Measurements from ENCODE around the gene HSPD1. TPM values are rescaled to one million over a fixed set of nuclear protein-coding genes. Genes with fewer than 3 reads are reported as not detected.
A peak's percentile ranks its signal among the peaks of the same experiment; 100 is the strongest.
"Not testable (repeated sequence)": the region's sequence is repeated elsewhere in the genome, so short reads cannot be mapped to it uniquely, and the experiment has no call there.

HSPD1 gene
- total RNA-seq, 2 donors from 2014 or later = 635 to 720 TPM

DNA sequence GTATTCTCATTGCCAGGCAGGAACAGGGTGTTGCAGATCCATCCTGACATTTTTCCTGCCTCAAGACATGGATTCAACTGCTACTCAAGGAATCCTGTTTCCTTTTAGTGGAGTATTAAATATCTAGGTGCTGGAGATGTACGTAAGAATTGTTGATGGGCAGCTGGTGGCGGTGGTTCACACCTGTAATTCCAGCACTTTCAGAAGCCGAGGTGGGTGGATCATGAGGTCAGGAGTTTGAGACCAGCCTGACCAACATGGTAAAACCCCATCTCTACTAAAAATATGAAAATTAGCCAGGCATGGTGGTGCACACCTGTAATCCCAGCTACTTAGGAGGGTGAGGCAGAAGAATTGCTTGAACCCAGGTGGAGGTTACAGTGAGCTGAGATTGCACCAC lies 15.4 kb downstream of the HSPD1 start:
- H3K36me3 Mint-ChIP-seq (ENCODE audit: insufficient read depth in 2 of 2) = peaks cover 30 to 48% of the 10 kb centered on the region in 2 donors
- not testable (repeated sequence) for H3K27me3 Mint-ChIP-seq (ENCODE audit: low read depth); H3K4me1 Mint-ChIP-seq (ENCODE audit: low read depth); H3K27ac Mint-ChIP-seq; ATAC-seq (replicated peaks in 1 of 2); H3K9me3 Mint-ChIP-seq; DNase-seq; H3K4me3 Mint-ChIP-seq

DNA sequence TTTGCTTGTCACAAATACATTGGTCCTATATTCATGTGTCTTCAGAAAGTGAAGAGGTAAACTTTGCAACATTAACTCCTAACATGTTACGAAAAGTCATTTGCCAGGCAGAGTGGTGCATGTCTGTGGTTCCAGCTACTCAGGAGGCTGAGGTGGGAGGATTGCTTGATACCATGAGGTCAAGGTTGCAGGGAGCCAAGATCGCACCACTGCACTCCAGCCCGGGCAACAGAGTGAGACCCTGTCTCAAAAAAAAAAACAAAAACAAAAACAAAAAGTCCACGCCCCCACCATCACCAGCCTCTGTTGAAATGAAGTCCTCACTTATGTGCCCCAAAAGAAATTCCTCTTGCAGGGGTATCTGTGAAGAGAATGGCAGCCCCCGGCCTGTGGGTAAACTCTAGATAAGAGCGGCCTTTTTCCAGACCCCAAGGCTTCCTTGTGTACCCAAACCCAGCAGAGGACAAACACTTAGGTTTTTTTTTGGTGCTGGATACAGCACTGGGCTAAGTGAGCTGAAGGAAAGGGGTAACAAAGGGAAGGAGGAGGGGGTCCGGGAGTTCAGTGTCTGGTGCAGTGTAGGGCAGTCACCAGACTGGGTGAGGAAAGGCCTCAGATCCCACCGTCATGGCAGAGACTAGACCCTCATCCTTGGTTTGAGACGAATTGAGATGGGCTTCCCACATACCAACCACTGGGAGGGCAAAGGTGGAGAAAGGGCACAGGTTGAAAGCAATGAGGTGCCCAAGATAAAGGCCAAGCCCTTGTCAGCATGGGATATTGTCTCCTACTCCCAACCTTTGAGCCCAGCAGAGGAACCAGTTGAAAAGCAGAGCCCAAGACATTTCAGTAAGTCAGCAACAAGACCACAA lies 19.2 kb downstream of the HSPD1 start:
- ATAC-seq (replicated peaks in 1 of 2) (peak; percentile 12 to 21), DNase-seq (no peak)
- Mint-ChIP-seq H3K4me1 (ENCODE audit: low read depth) (no peaks in the 10 kb centered on the region), H3K4me3 (no peak overlapping the region), H3K27ac (peak overlapping the region; percentile 20), H3K9me3 (peaks cover 3% of the 10 kb centered on the region in 2 donors), H3K36me3 (ENCODE audit: insufficient read depth in 2 of 2) (peaks cover 18 to 31% of the 10 kb centered on the region in 2 donors), H3K27me3 (ENCODE audit: low read depth) (no peaks in the 10 kb centered on the region)

DNA sequence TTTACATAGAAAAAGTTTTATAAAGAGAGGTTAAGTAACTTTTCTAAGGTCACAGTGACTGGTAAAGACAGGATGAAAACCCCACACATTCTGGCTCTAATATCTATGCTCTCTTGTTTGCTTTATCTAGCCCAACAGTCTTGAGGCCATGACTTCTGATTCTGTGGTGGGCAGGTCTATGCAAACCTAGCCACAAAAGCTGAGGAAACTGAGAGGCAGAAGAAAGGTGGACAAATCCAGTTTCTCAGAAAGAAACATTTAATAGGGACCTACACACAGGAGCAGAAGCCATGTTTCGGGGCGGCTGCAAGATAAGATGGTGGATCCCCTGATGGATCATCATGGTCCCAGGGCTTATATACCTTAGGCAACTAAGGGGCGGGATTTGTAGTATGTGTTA lies 21.8 kb downstream of the HSPD1 start:
- no peak for DNase-seq
- no peaks in the 10 kb centered on the region for H3K9me3 Mint-ChIP-seq
- no peak overlapping the region for H3K4me3 Mint-ChIP-seq
- ATAC-seq (replicated peaks in 1 of 2) = no peak
- H3K4me1 Mint-ChIP-seq (ENCODE audit: low read depth) = no peaks in the 10 kb centered on the region
- peaks cover 10 to 18% of the 10 kb centered on the region in 2 donors for H3K36me3 Mint-ChIP-seq (ENCODE audit: insufficient read depth in 2 of 2)
- H3K27ac Mint-ChIP-seq = peak overlapping the region; percentile 32
- H3K27me3 Mint-ChIP-seq (ENCODE audit: low read depth) = no peaks in the 10 kb centered on the region

DNA sequence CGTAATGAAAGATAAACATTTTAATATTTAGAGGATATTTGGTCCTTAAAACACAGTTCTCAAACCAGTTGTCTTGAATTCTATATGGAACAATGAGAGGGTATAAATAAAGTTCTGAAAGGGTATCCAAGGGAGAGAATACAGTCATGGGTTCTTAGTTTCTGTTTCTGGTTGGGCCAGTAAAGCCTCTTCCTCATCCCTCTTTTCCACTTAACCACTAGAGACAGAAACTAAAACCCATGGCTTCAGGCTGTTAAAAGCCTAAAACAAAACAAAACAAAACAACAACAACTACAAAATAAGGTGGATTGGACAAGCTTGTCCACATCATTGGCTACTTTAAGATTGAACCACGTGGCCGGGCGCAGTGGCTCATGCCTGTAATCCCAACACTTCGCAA lies 27.5 kb downstream of the HSPD1 start:
- H3K27me3 Mint-ChIP-seq (ENCODE audit: low read depth) = no peaks in the 10 kb centered on the region
- peak overlapping the region; percentile 82 for H3K27ac Mint-ChIP-seq
- DNase-seq (no peak), ATAC-seq (replicated peaks in 1 of 2) (no peak)
- peaks cover 4 to 10% of the 10 kb centered on the region in 2 donors for H3K36me3 Mint-ChIP-seq (ENCODE audit: insufficient read depth in 2 of 2)
- no peaks in the 10 kb centered on the region for H3K9me3 Mint-ChIP-seq
- no peak overlapping the region for H3K4me3 Mint-ChIP-seq
- H3K4me1 Mint-ChIP-seq (ENCODE audit: low read depth) = no peaks in the 10 kb centered on the region

DNA sequence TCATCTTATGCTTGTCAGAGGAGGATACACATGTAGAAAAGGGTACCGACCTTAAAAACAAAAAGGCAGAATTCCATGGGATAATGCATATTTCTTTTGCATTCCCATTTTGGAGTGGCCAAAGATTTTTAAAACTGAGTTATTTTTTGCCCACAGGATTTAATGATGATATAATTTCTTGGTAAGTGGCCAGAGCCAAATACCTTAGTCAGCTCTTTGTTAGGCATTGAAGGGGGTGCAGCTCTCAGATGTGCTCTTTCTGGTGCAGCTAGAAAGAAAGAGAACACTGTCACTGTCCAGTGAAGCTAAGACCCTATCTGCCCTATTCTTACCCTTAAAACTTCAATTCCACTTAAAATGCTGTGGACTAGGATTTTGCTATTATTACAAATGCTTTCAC lies 35.5 kb downstream of the HSPD1 start:
- peak overlapping the region; percentile 77 for H3K27ac Mint-ChIP-seq
- H3K36me3 Mint-ChIP-seq (ENCODE audit: insufficient read depth in 2 of 2) = peaks cover 3 to 11% of the 10 kb centered on the region in 2 donors
- H3K9me3 Mint-ChIP-seq = no peaks in the 10 kb centered on the region
- H3K27me3 Mint-ChIP-seq (ENCODE audit: low read depth) = no peaks in the 10 kb centered on the region
- DNase-seq = no peak
- ATAC-seq (replicated peaks in 1 of 2) = no peak
- no peak overlapping the region for H3K4me3 Mint-ChIP-seq
- peaks cover 1% of the 10 kb centered on the region for H3K4me1 Mint-ChIP-seq (ENCODE audit: low read depth)

DNA sequence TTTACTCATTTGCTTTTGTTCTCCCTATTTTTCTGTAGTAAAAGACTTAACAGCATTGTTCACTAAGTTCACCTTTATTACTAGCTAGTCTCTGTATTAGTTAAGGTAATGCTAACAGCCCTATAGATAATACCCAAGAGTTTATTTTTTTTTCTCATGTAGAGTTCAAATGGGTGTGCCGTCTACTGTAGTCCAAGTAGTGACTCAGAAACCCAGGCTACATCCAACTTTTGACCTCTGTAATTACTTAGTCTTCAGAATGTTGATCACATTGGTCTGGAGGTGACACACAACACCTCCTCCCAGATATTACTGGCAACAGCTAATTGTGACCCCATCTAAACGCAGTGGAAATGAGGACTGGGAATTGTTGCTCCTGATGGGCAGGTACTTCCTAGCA lies 38.6 kb downstream of the HSPD1 start:
- H3K36me3 Mint-ChIP-seq (ENCODE audit: insufficient read depth in 2 of 2) = peaks cover 0 to 9% of the 10 kb centered on the region in 2 donors
- no peaks in the 10 kb centered on the region for H3K27me3 Mint-ChIP-seq (ENCODE audit: low read depth)
- peaks cover 23% of the 10 kb centered on the region for H3K4me1 Mint-ChIP-seq (ENCODE audit: low read depth)
- H3K27ac Mint-ChIP-seq = peak overlapping the region; percentile 30
- no peak overlapping the region for H3K4me3 Mint-ChIP-seq
- H3K9me3 Mint-ChIP-seq = no peaks in the 10 kb centered on the region
- ATAC-seq (replicated peaks in 1 of 2) (no peak), DNase-seq (no peak)

DNA sequence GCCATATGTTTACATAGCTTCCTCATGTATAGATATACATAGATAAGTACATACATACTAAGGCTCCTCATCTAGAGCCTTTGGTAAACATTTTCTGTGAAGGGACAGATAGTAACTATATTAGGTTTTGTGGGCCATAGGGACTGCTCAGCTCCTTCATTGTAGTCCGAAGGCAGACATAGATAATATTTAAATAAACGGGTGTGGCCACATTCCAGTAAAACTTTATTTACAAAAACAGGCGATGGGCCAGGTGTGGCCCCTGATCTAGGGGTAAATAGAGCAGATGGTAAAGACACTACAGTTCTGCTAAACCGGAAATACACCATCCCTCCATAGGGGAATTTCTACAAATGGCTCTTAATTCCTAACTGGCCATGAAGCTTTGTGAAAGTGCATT lies 39.0 kb downstream of the HSPD1 start:
- no peak overlapping the region for H3K4me3 Mint-ChIP-seq
- ATAC-seq (replicated peaks in 1 of 2) = no peak
- H3K27ac Mint-ChIP-seq = peak overlapping the region; percentile 30
- H3K27me3 Mint-ChIP-seq (ENCODE audit: low read depth) = no peaks in the 10 kb centered on the region
- H3K4me1 Mint-ChIP-seq (ENCODE audit: low read depth) = peaks cover 27% of the 10 kb centered on the region
- no peak for DNase-seq
- H3K36me3 Mint-ChIP-seq (ENCODE audit: insufficient read depth in 2 of 2) = peaks cover 3 to 11% of the 10 kb centered on the region in 2 donors
- H3K9me3 Mint-ChIP-seq = no peaks in the 10 kb centered on the region

DNA sequence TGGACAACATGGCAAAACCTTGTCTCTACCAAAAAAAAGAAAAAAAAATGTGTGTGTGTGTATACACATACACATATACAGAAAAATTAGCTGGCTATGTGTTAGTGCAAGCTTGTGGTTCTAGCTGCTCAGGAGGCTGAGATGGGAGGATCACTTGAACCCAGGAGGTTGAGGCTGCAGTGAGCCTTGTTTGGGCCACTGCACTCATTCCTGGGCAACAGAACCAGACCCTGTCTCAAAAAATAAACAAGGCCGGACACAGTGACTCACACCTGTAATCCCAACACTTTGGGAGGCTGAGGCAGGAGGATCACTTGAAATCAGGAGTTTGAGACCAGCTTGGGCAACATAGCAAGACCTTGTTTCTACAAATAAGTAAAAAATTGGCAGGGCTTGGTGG lies 44.2 kb downstream of the HSPD1 start:
- H3K36me3 Mint-ChIP-seq (ENCODE audit: insufficient read depth in 2 of 2) = peaks cover 10 to 14% of the 10 kb centered on the region in 2 donors
- peak overlapping the region; percentile 83 for H3K27ac Mint-ChIP-seq
- no peaks in the 10 kb centered on the region for H3K9me3 Mint-ChIP-seq
- H3K4me3 Mint-ChIP-seq = peak overlapping the region in 1 of 2 donors; percentile 95
- ATAC-seq (replicated peaks in 1 of 2) (no peak), DNase-seq (no peak)
- no peaks in the 10 kb centered on the region for H3K27me3 Mint-ChIP-seq (ENCODE audit: low read depth)
- peaks cover 58% of the 10 kb centered on the region for H3K4me1 Mint-ChIP-seq (ENCODE audit: low read depth)

DNA sequence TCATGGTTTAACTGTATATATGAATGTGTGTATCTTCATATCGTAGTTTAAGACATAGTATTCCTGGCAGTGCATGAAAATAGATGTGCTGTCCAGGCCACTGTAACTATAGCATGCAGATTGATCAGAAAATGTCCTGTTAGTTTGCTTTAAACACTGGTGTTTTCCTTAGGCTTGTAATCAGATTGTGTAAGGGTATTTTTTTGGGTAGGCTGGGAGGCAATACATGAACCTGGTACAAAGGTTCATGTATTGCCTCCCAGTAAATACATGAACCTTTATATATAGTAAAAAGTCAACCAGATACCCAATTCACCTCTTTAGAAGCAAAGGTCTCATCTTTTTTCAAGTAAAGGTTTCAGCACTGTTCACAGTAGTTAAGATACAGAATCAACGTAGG lies 44.7 kb downstream of the HSPD1 start:
- DNase-seq (no peak), ATAC-seq (replicated peaks in 1 of 2) (no peak)
- Mint-ChIP-seq H3K36me3 (ENCODE audit: insufficient read depth in 2 of 2) (peaks cover 10 to 14% of the 10 kb centered on the region in 2 donors), H3K4me3 (peak overlapping the region; percentile 95 to 96), H3K27me3 (ENCODE audit: low read depth) (no peaks in the 10 kb centered on the region), H3K9me3 (no peaks in the 10 kb centered on the region), H3K4me1 (ENCODE audit: low read depth) (peaks cover 58% of the 10 kb centered on the region), H3K27ac (peak overlapping the region; percentile 99)

DNA sequence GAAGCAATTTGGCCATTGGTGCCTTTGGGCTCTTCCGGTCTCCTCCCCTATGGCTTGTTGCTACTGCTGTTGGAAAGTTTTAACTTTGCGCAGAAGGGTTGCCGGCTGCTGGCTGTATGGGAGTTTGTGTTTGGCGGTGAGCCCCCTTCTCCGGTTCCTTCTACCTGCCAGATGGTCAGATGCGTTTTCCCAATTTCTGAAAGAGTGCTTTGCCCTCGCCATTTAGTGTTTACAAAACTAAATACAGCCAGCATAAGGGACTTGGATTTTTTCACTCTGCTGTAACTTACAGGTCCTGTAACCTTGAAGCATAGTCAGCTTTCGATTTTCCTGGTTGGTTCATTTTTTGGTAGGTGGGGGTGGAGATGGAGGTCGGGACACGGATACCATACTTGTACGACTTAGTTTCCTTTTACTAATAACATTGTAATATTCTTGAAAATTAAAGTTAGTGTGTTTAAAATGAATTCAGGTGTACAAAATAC lies 45.7 kb downstream of the HSPD1 start:
- Mint-ChIP-seq H3K4me1 (ENCODE audit: low read depth) (peaks cover 54% of the 10 kb centered on the region), H3K36me3 (ENCODE audit: insufficient read depth in 2 of 2) (peaks cover 10 to 11% of the 10 kb centered on the region in 2 donors), H3K27me3 (ENCODE audit: low read depth) (no peaks in the 10 kb centered on the region), H3K27ac (peak overlapping the region; percentile 99), H3K9me3 (no peaks in the 10 kb centered on the region), H3K4me3 (peak overlapping the region; percentile 95 to 96)
- ATAC-seq (replicated peaks in 1 of 2) (no peak), DNase-seq (no peak)

DNA sequence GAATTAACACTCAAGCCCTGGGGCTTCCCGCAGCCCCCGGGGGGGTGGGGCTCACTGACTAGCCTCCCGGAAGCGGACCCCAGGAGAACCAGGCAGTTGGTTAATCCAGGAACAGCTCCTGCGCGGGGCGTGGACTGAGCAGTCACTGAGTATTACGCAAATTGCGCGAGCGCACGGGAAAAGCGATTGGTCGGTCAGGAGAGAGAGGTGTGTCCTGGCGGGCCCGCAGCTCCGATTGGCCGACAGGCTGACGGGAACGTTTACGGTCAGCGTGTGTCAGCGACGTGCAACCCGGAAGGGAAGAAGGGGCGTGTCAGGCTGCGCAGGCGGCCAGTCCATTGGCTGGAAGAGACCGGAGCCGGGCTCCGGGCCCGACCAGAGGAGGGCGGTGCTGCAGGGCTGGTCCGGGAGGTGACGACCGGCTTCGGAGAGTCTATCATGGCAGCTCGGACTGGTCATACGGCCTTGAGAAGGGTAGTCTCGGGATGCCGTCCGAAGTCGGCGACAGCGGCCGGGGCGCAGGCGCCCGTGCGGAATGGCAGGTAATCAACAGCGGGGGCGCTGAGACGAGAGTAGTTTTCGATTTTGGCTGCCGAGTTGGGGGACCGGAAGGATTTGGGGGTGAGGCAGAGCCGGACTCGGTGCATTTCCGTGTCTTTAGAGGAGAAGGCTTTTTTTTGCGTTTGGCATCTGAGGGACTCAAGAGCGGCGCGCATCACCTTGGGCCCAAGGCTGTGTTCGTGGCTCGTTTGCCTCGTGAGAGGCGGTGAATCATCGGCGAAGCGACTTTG lies 46.3 kb downstream of the HSPD1 start, which contains the start of gene COQ10B:
Gene COQ10B (plus strand): TSS at position 430 of the 791 bp plus-strand sequence. CDS start 9 bp downstream, at position 439.
- H3K4me1 Mint-ChIP-seq (ENCODE audit: low read depth) = peaks cover 49% of the 10 kb centered on the region
- peak; percentile 93 for ATAC-seq (replicated peaks in 1 of 2)

DNA sequence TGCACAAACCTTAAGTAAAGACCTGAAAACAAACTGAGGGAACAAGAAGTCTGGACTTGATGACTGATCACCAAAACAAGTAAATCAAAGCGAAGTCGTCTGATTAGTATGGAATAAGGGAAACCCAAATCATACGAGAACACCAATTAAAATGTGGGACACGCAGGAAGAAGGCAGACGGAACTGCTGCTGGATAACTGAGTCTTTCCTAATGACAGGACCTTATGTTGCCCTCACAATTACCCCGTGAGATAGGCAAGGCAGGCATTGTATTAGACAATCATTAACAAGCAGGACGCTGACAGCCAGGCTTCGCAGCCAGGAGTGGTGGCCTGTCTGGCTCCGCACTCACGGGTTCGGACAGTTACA lies 46.9 kb downstream of the HSPD1 start:
- H3K27me3 Mint-ChIP-seq (ENCODE audit: low read depth) = no peaks in the 10 kb centered on the region
- peaks cover 46% of the 10 kb centered on the region for H3K4me1 Mint-ChIP-seq (ENCODE audit: low read depth)
- ATAC-seq (replicated peaks in 1 of 2) = no peak
- DNase-seq = no peak
- H3K9me3 Mint-ChIP-seq = no peaks in the 10 kb centered on the region
- H3K4me3 Mint-ChIP-seq = peak overlapping the region; percentile 95 to 96
- peak overlapping the region; percentile 99 for H3K27ac Mint-ChIP-seq
- peaks cover 10 to 11% of the 10 kb centered on the region in 2 donors for H3K36me3 Mint-ChIP-seq (ENCODE audit: insufficient read depth in 2 of 2)

More for the DNA sequence above, 46.3 kb downstream of the HSPD1 start, which contains the start of gene COQ10B:
- peak; percentile 98 to 99 for DNase-seq
- peak within 1 kb of the TSS; percentile 99 for H3K27ac Mint-ChIP-seq
- no peaks in the 10 kb centered on the region for H3K9me3 Mint-ChIP-seq
- H3K4me3 Mint-ChIP-seq = peak within 1 kb of the TSS; percentile 95 to 96
- peaks cover 10 to 11% of the 10 kb centered on the region in 2 donors for H3K36me3 Mint-ChIP-seq (ENCODE audit: insufficient read depth in 2 of 2)
- no peaks in the 10 kb centered on the region for H3K27me3 Mint-ChIP-seq (ENCODE audit: low read depth)

DNA sequence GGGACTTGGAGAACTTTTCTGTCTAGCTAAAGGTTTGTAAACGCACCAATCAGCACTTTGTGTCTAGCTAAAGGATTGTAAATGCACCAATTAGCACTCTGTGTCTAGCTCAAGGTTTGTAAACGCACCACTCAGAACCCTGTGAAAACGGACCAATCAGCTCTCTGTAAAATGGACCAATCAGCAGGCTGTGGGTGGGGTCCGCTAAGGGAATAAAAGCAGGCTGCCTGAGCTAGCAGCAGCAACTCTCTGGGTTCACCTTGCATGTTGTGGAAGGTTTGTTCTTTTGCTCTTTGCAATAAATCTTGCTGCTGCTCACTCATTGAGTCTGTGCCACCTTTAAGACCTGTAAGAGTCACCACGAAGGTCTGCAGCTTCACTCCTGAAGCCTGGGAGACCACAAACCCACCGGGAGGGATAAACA lies 48.7 kb downstream of the HSPD1 start:
- H3K4me3 Mint-ChIP-seq = peak overlapping the region in 1 of 2 donors; percentile 41
- DNase-seq = peak in 1 of 2 donors; percentile 10
- not testable (repeated sequence) for H3K27me3 Mint-ChIP-seq (ENCODE audit: low read depth); H3K9me3 Mint-ChIP-seq; ATAC-seq (replicated peaks in 1 of 2)
- peaks cover 34% of the 10 kb centered on the region for H3K4me1 Mint-ChIP-seq (ENCODE audit: low read depth)
- H3K36me3 Mint-ChIP-seq (ENCODE audit: insufficient read depth in 2 of 2) = peaks cover 10 to 11% of the 10 kb centered on the region in 2 donors
- peak overlapping the region; percentile 11 for H3K27ac Mint-ChIP-seq
